H1 (cell line): ENCODE measurements around the gene MAGI2. TPM values are rescaled to one million over a fixed set of nuclear protein-coding genes. Genes with fewer than 3 reads are reported as not detected.

Experiments
- CTCF ChIA-PET: fragments of 300-600 bp; sonication (Branson Sonifier 250); formaldehyde crosslinking; loops from one replicate; lab custom pipeline; 2021; ENCODE audit not compliant: partially characterized antibody; lab: Charles Lee
- POLR2A ChIA-PET: fragments of 300-600 bp; sonication (Branson Sonifier 250); formaldehyde crosslinking; loops from one replicate; lab custom pipeline; 2021; ENCODE audit warnings: inconsistent platforms; ENCODE audit not compliant: partially characterized antibody; lab: Charles Lee
- DNase-seq, 2 experiments: peaks; one replicate each; pipeline versions ENCODE4 v3.0.0 to v3.0.0-alpha.2; 2010 to 2022; ENCODE audit warnings: low spot score in 2 of 2, low read depth in 1 of 2, mixed read lengths in 1 of 2
- FAIRE-seq: peaks from 2 replicates; lab custom pipeline; 2011; peaks lifted over from hg19 to GRCh38; lab: Jason Lieb, UNC
- H2AFZ ChIP-seq: 2 replicates; pipeline ENCODE4 v1.8.1; 2012; ENCODE audit warnings: low read length, inconsistent platforms
- H2AK5ac ChIP-seq: 2 replicates; pipeline ENCODE4 v1.6.1; 2013; ENCODE audit warnings: low read depth, low read length
- H2BK120ac ChIP-seq: replicated peaks from 2 replicates; pipeline ENCODE3; 2013; ENCODE audit warnings: low read depth, low read length, inconsistent platforms
- H2BK12ac ChIP-seq: 2 replicates; pipeline ENCODE4 v1.6.1; 2013; ENCODE audit warnings: low read depth, low read length
- H2BK15ac ChIP-seq: 2 replicates; pipeline ENCODE4 v1.6.1; 2013; ENCODE audit warnings: low read length
- H2BK20ac ChIP-seq: 2 replicates; pipeline ENCODE4 v1.6.1; 2013; ENCODE audit warnings: low read length
- H2BK5ac ChIP-seq: 2 replicates; pipeline ENCODE4 v1.6.1; 2013; ENCODE audit warnings: low read depth, low read length
- H3K14ac ChIP-seq: 2 replicates; pipeline ENCODE4 v1.6.1; 2013; ENCODE audit warnings: inconsistent platforms; ENCODE audit not compliant: insufficient read length
- H3K18ac ChIP-seq: 2 replicates; pipeline ENCODE4 v1.6.1; 2013; ENCODE audit warnings: low read length; ENCODE audit errors: extremely low read depth
- H3K23ac ChIP-seq: 2 replicates; pipeline ENCODE4 v1.6.1; 2013; ENCODE audit warnings: inconsistent platforms; ENCODE audit not compliant: insufficient read length
- H3K23me2 ChIP-seq: 2 replicates; pipeline ENCODE4 v1.6.1; 2013; ENCODE audit warnings: low read depth, low read length
- H3K27ac ChIP-seq: 2 replicates; pipeline ENCODE4 v1.6.1; 2011; ENCODE audit warnings: low read depth, low read length, inconsistent platforms
- H3K27me3 ChIP-seq, 4 experiments: replicated peaks in 1 of 4; 1 replicate in 1 of 4; 2 replicates in 3 of 4; pipeline versions ENCODE4 v1.6.1 to v1.8.1; 2011 to 2013; ENCODE audit warnings: low read length in 3 of 4, mild to moderate bottlenecking in 3 of 4, inconsistent platforms in 2 of 4, mixed read lengths in 2 of 4, moderate library complexity in 1 of 4; ENCODE audit not compliant: control insufficient read depth in 3 of 4, insufficient read depth in 3 of 4; ENCODE audit errors: extremely low read depth in 1 of 4
- H3K36me3 ChIP-seq, 4 experiments: 2 replicates each; pipeline versions ENCODE4 v1.6.1 to v1.8.1; 2011 to 2013; ENCODE audit warnings: mild to moderate bottlenecking in 4 of 4, low read length in 3 of 4, moderate library complexity in 2 of 4, control low read depth in 1 of 4, inconsistent platforms in 1 of 4; ENCODE audit not compliant: insufficient read depth in 4 of 4, control insufficient read depth in 2 of 4
- H3K4ac ChIP-seq: replicated peaks from 2 replicates; pipeline ENCODE3; 2013; ENCODE audit warnings: low read length, low read depth, mixed read lengths, inconsistent platforms; ENCODE audit not compliant: insufficient read length
- H3K4me1 ChIP-seq, 4 experiments: replicated peaks in 1 of 4; 1 replicate in 1 of 4; 2 replicates in 3 of 4; pipeline versions ENCODE4 v1.6.1 to v1.8.1; 2011 to 2013; ENCODE audit warnings: low read length in 3 of 4, inconsistent platforms in 2 of 4, mixed read lengths in 1 of 4; ENCODE audit not compliant: insufficient read depth in 4 of 4, control insufficient read depth in 3 of 4
- H3K4me2 ChIP-seq, 2 experiments: 2 replicates each; pipeline versions ENCODE4 v1.6.1 to v1.8.1; 2011 to 2013; ENCODE audit warnings: low read depth in 2 of 2, low read length in 2 of 2, control low read depth in 1 of 2, inconsistent platforms in 1 of 2, mild to moderate bottlenecking in 1 of 2; ENCODE audit not compliant: insufficient read depth in 1 of 2
- H3K4me3 ChIP-seq, 4 experiments: fragments of 200-600, 300-600 bp in 1 of 4; sonication (generic), shearing (Covaris generic), sonication (Bioruptor Twin) in 1 of 4; 2 replicates each; pipeline versions ENCODE4 v1.5.1 to v1.8.1; 2011 to 2016; ENCODE audit warnings: low read length in 4 of 4, low read depth in 3 of 4, control low read depth in 2 of 4, inconsistent platforms in 2 of 4, mild to moderate bottlenecking in 2 of 4, mixed read lengths in 1 of 4, moderate library complexity in 1 of 4; ENCODE audit not compliant: insufficient read depth in 2 of 4; ENCODE audit errors: extremely low read depth in 1 of 4
- H3K56ac ChIP-seq: replicated peaks from 2 replicates; pipeline ENCODE3; 2013; ENCODE audit warnings: low read depth, mild to moderate bottlenecking, mixed read lengths, low read length, inconsistent platforms; ENCODE audit not compliant: insufficient read length
- H3K79me1 ChIP-seq: 2 replicates; pipeline ENCODE4 v1.6.1; 2013; ENCODE audit warnings: low read depth, low read length, control low read depth
- H3K79me2 ChIP-seq, 2 experiments: 2 replicates each; pipeline versions ENCODE4 v1.6.1 to v1.8.1; 2012 to 2013; ENCODE audit warnings: low read length in 2 of 2, mild to moderate bottlenecking in 2 of 2, inconsistent platforms in 1 of 2; ENCODE audit not compliant: insufficient read depth in 2 of 2, control insufficient read depth in 1 of 2
- H3K9ac ChIP-seq, 4 experiments: replicated peaks in 1 of 4; 1 replicate in 1 of 4; 2 replicates in 3 of 4; pipeline versions ENCODE4 v1.6.1 to v1.8.1; 2011 to 2013; ENCODE audit warnings: low read depth in 3 of 4, low read length in 3 of 4, control low read depth in 2 of 4, mild to moderate bottlenecking in 2 of 4, moderate library complexity in 2 of 4, inconsistent platforms in 1 of 4; ENCODE audit errors: extremely low read depth in 1 of 4
- H3K9me3 ChIP-seq, 2 experiments: 2 replicates each; pipeline versions ENCODE4 v1.6.1 to v1.8.1; 2012 to 2013; ENCODE audit warnings: mild to moderate bottlenecking in 2 of 2, moderate library complexity in 2 of 2, control low read depth in 1 of 2, inconsistent platforms in 1 of 2, low read depth in 1 of 2, low read length in 1 of 2, mixed read lengths in 1 of 2; ENCODE audit not compliant: insufficient read depth in 2 of 2
- H4K20me1 ChIP-seq, 2 experiments: replicated peaks in 1 of 2; 2 replicates each; pipeline versions ENCODE3 to v1.8.1; 2011 to 2013; ENCODE audit warnings: inconsistent platforms in 2 of 2, low read length in 2 of 2, mild to moderate bottlenecking in 1 of 2; ENCODE audit not compliant: insufficient read depth in 2 of 2, control insufficient read depth in 1 of 2
- H4K5ac ChIP-seq: 2 replicates; pipeline ENCODE4 v1.6.1; 2013; ENCODE audit warnings: low read length, low read depth, mixed read lengths, inconsistent platforms; ENCODE audit not compliant: insufficient read length
- H4K8ac ChIP-seq: 2 replicates; pipeline ENCODE4 v1.8.0; 2013; ENCODE audit warnings: mild to moderate bottlenecking, moderate library complexity, low read length, inconsistent platforms; ENCODE audit not compliant: insufficient read depth; ENCODE audit errors: extremely low read depth
- H4K91ac ChIP-seq: replicated peaks from 2 replicates; pipeline ENCODE3; 2013; ENCODE audit warnings: low read length, mixed read lengths, inconsistent platforms; ENCODE audit not compliant: insufficient read length
- CTCF ChIP-seq, 3 experiments: IDR thresholded peaks; 1 replicate in 2 of 3; 2 replicates in 1 of 3; pipeline versions ENCODE4 v1.5.1 to v1.6.1; 2011; ENCODE audit warnings: low read length in 3 of 3, mild to moderate bottlenecking in 3 of 3, inconsistent platforms in 2 of 3, low read depth in 1 of 3, moderate library complexity in 1 of 3; ENCODE audit not compliant: insufficient read depth in 1 of 3; ENCODE audit errors: control extremely low read depth in 1 of 3
- POU5F1 ChIP-seq: IDR thresholded peaks from 2 replicates; pipeline ENCODE4 v1.6.1; 2011; ENCODE audit warnings: low read depth, mild to moderate bottlenecking, low read length, moderate library complexity
- RAD21 ChIP-seq, 2 experiments: IDR thresholded peaks in 1 of 2; conservative IDR thresholded peaks in 1 of 2; 2 replicates each; pipeline ENCODE4 v1.6.1; 2011; ENCODE audit warnings: low read depth in 2 of 2, low read length in 2 of 2, improper control_type of control experiment in 1 of 2, inconsistent platforms in 1 of 2, mild to moderate bottlenecking in 1 of 2, moderate library complexity in 1 of 2
- WGBS, 2 experiments: shearing (Covaris generic) in 1 of 2; methylation state at CpG; one replicate each; pipeline versions ENCODE4 v1.1.6 to v1.1.7; 2013 to 2015; ENCODE audit warnings: low lambda C conversion rate in 2 of 2, mixed read lengths in 2 of 2, inconsistent platforms in 1 of 2, low coverage in 1 of 2, missing lambda C conversion rate in 1 of 2; ENCODE audit not compliant: insufficient replicate concordance in 2 of 2, insufficient coverage in 1 of 2, insufficient read length in 1 of 2; ENCODE audit errors: extremely low coverage in 1 of 2, missing lambda C conversion rate in 1 of 2; 5-methylcytosine and 5-hydroxymethylcytosine counted together
- polyA plus RNA-seq, 7 experiments: library from polyadenylated mRNA; depleted of rRNA in 3 of 7; stranded (reverse) in 5 of 7; unstranded in 2 of 7; fragments of >200 nt in 5 of 7; fragments of 200-250 nt in 2 of 7; gene quantifications; 1 replicate in 5 of 7; 2 replicates in 1 of 7; 4 replicates in 1 of 7; pipeline versions ENCODE4 v1.2.1 to v1.2.3, GENCODE V29; 2011 to 2013; ENCODE audit warnings: missing spikeins in 2 of 7, mixed read lengths in 2 of 7
- total RNA-seq: library from RNA; stranded (reverse); fragmentation: NEBNext Ultra II Directional; extraction: Animal tissue kit (Norgen Biotek cat#: 25700); gene quantifications from 2 replicates; pipeline ENCODE4 v1.2.1, GENCODE V29; 2021

MAGI2 gene
- total and polyA plus RNA-seq, 2 of the 8 experiments (the other 6 are each of a cell fraction or from before 2014, with no cell fraction given) = 6.0 to 27.3 TPM

DNA sequence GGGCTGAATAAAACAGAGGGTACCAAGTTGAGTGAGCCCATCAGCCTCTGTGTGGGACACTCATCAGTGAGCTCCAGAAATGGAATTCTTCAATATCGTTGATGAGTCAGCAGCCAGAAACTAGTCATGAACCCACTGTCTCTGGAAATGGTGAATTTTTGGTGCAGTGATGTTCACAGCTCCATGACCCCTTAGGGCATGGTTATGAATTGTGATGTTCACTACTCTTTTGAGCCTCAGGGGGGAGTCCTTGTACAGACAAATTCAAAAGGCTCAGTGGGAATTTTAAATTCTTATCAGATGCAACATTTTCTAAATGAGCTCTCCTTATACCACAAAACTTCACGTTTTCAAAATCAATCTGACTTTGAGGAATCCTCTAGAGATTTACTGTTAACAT, 1319.2 kb downstream of the MAGI2 start:
- DNase-seq = no peak
- no peak overlapping the region for H2BK120ac ChIP-seq
- peaks cover 0 to 7% (median 0%) of the 10 kb centered on the region in 4 experiments; a peak in 3 of 7 replicates for H3K4me1 ChIP-seq
- H2BK20ac ChIP-seq = no peak overlapping the region
- H4K91ac ChIP-seq = no peak overlapping the region
- no peak overlapping the region for H2BK5ac ChIP-seq
- no peak overlapping the region for H3K27ac ChIP-seq
- no peaks in the 10 kb centered on the region for H3K23me2 ChIP-seq
- TF ChIP-seq RAD21 (IDR thresholded peaks at IDR 0.05 in 1 of 2, conservative IDR thresholded peaks at IDR 0.05 in 1 of 2; ENCODE audit: low read depth in 2 of 2, low read length in 2 of 2) = peak; percentile 74 to 77
- no peak for TF ChIP-seq POU5F1
- TF ChIP-seq CTCF (IDR thresholded peaks at IDR 0.05; ENCODE audit: control extremely low read depth in 1 of 3, insufficient read depth in 1 of 3, low read depth in 1 of 3, low read length in 3 of 3) = peak in 2 of 3 experiments; percentile 53 to 61; a peak in 3 of 4 replicates
- TF ChIP-seq, all 59 proteins: peak for 2
- H4K20me1 ChIP-seq = no peaks in the 10 kb centered on the region
- H2AFZ ChIP-seq = no peak overlapping the region
- no peak overlapping the region for H3K14ac ChIP-seq
- H3K9ac ChIP-seq = no peak overlapping the region
- POLR2A ChIA-PET = interaction anchor here (0.8 kb wide), 1 partner anchor 230 kb away, joined by 3 read pairs; no protein-coding TSS in a partner anchor
- H3K79me1 ChIP-seq = no peaks in the 10 kb centered on the region
- peak; percentile 92 for FAIRE-seq
- no peak overlapping the region for H3K23ac ChIP-seq
- no peak overlapping the region for H4K5ac ChIP-seq
- no peaks in the 10 kb centered on the region for H3K27me3 ChIP-seq
- no peak overlapping the region for H2AK5ac ChIP-seq
- WGBS, 2 experiments = 91% methylated on average over 2 of the region's 2 CpGs; no CpG with 5 or more reads in 1 of the 2 experiments
- H4K8ac ChIP-seq = no peak overlapping the region
- no peak overlapping the region for H3K56ac ChIP-seq
- H3K9me3 ChIP-seq = no peaks in the 10 kb centered on the region
- CTCF ChIA-PET = interaction anchor here (0.6 to 4.2 kb wide), 62 partner anchors 9 to 808 kb away, joined by 3 to 44 read pairs (median 4); no protein-coding TSS in a partner anchor
- no peak overlapping the region for H3K4ac ChIP-seq
- H2BK15ac ChIP-seq = no peak overlapping the region
- H3K79me2 ChIP-seq = no peaks in the 10 kb centered on the region
- no peak overlapping the region for H3K18ac ChIP-seq
- no peak overlapping the region for H2BK12ac ChIP-seq
- no peak overlapping the region for H3K4me3 ChIP-seq
- H3K4me2 ChIP-seq = no peak overlapping the region
- no peaks in the 10 kb centered on the region; a peak in 1 of 8 replicates for H3K36me3 ChIP-seq
